Spleen (tissue), 7 donors: ENCODE data around the gene KCTD10.

ENCODE experiments used
- CTCF ChIP-seq, 11 experiments: fragments of 200-600 bp in 7 of 11; fragments of 450-650 bp in 4 of 11; sonication (generic) in 4 of 11; IDR thresholded peaks in 8 of 11; conservative IDR thresholded peaks in 3 of 11; 1 replicate in 7 of 11; 2 replicates in 4 of 11; pipeline versions ENCODE4 v1.4.0 to v1.8.0; 2016 to 2021; ENCODE audit warnings: antibody characterized with exemption in 11 of 11, inconsistent platforms in 4 of 11, mild to moderate bottlenecking in 1 of 11
- POLR2A ChIP-seq, 3 donors: fragments of 450-650 bp; IDR thresholded peaks; one replicate each; pipeline ENCODE4 v1.5.1; 2017; ENCODE audit warnings: antibody characterized with exemption in 3 of 3, mild to moderate bottlenecking in 1 of 3
- donor health status: DM: no; HTN: no; CAD: no; lungs with moderate emphysema.
- donor health status: DM: no; HTN: no; CAD: no.
- donor health status: DM: no; HTN: no; CAD: no.

GRCh38 chr12:109475993-109476806, 900 bp downstream of the KCTD10 start:
- TF ChIP-seq POLR2A (IDR thresholded peaks at IDR 0.05) = no peak
- no peak for TF ChIP-seq CTCF (IDR thresholded peaks at IDR 0.05 in 8 of 11, conservative IDR thresholded peaks at IDR 0.05 in 3 of 11)
